GM21390 (cell line): ENCODE results near the gene EYA2.
"Not testable (repeated sequence)": the region's sequence is repeated elsewhere in the genome, so short reads cannot be mapped to it uniquely, and the experiment has no call there.

Experiments
- ATAC-seq: cut with Tn5 transposase; IDR thresholded peaks from one replicate; pipeline ENCODE4 v1.9.1; 2021; ENCODE audit not compliant: unreplicated experiment

The EYA2 gene

GRCh38 chr20:46951840-46952497 lies 57.3 kb downstream of the EYA2 start:
- no peak for ATAC-seq

GRCh38 chr20:46953596-46953995 lies 59.0 kb downstream of the EYA2 start:
- no peak for ATAC-seq

- ATAC-seq = no peak
Measured at GRCh38 chr20:46954490-46955038, 59.9 kb downstream of the EYA2 start.

- no peak for ATAC-seq
Measured at GRCh38 chr20:46955601-46956556, 61.2 kb downstream of the EYA2 start.

- no peak for ATAC-seq
Measured at GRCh38 chr20:46959081-46959692, 64.5 kb downstream of the EYA2 start.

GRCh38 chr20:46959821-46960220 lies 65.2 kb downstream of the EYA2 start:
- no peak for ATAC-seq

- no peak for ATAC-seq
Measured at GRCh38 chr20:46960536-46960935, 65.9 kb downstream of the EYA2 start.

- ATAC-seq = not testable (repeated sequence)
Measured at GRCh38 chr20:46961968-46962367, 67.3 kb downstream of the EYA2 start.

- ATAC-seq = no peak
Measured at GRCh38 chr20:46962452-46963195, 68.0 kb downstream of the EYA2 start.

- ATAC-seq = no peak
Measured at GRCh38 chr20:46963196-46963529, 68.5 kb downstream of the EYA2 start.

- no peak for ATAC-seq
Measured at GRCh38 chr20:46963758-46964617, 69.3 kb downstream of the EYA2 start.

- ATAC-seq = no peak
Measured at GRCh38 chr20:46964618-46965455, 70.2 kb downstream of the EYA2 start.

GRCh38 chr20:46965477-46965876 lies 70.8 kb downstream of the EYA2 start:
- ATAC-seq = no peak

- ATAC-seq = no peak
Measured at GRCh38 chr20:46967646-46968045, 73.0 kb downstream of the EYA2 start.

GRCh38 chr20:46970937-46971630 lies 76.4 kb downstream of the EYA2 start:
- ATAC-seq = no peak

GRCh38 chr20:46973766-46974165 lies 79.1 kb downstream of the EYA2 start:
- ATAC-seq = no peak

GRCh38 chr20:46974669-46975434 lies 80.2 kb downstream of the EYA2 start:
- ATAC-seq = no peak

GRCh38 chr20:46975976-46976375 lies 81.3 kb downstream of the EYA2 start:
- ATAC-seq = no peak
